GM19351 (cell line): ENCODE data around the gene BCL2.
"Not testable (repeated sequence)": the region's sequence is repeated elsewhere in the genome, so short reads cannot be mapped to it uniquely, and the experiment has no call there.

ENCODE experiments used
- ATAC-seq: cut with Tn5 transposase; IDR thresholded peaks from one replicate; pipeline ENCODE4 v1.9.1; 2021; ENCODE audit warnings: mild to moderate bottlenecking, moderate library complexity; ENCODE audit not compliant: unreplicated experiment

BCL2 gene

GRCh38 chr18:63236921-63237846, 82.4 kb downstream of the BCL2 start:
- ATAC-seq = no peak

- no peak for ATAC-seq
Measured at GRCh38 chr18:63236406-63236805, 83.2 kb downstream of the BCL2 start.

GRCh38 chr18:63235920-63236319, 83.6 kb downstream of the BCL2 start:
- not testable (repeated sequence) for ATAC-seq

- ATAC-seq = no peak
Measured at GRCh38 chr18:63234841-63235240, 84.7 kb downstream of the BCL2 start.

GRCh38 chr18:63234432-63234831, 85.1 kb downstream of the BCL2 start:
- ATAC-seq = no peak

- ATAC-seq = no peak
Measured at GRCh38 chr18:63233334-63233733, 86.2 kb downstream of the BCL2 start.

GRCh38 chr18:63232826-63233225, 86.7 kb downstream of the BCL2 start:
- no peak for ATAC-seq

- no peak for ATAC-seq
Measured at GRCh38 chr18:63229971-63230370, 89.6 kb downstream of the BCL2 start.

- no peak for ATAC-seq
Measured at GRCh38 chr18:63225434-63225833, 94.1 kb downstream of the BCL2 start.

- peak; percentile 56 for ATAC-seq
Measured at GRCh38 chr18:63224630-63225029, 94.9 kb downstream of the BCL2 start.

GRCh38 chr18:63223837-63224236, 95.7 kb downstream of the BCL2 start:
- no peak for ATAC-seq

GRCh38 chr18:63220903-63221302, 98.7 kb downstream of the BCL2 start:
- ATAC-seq = no peak

GRCh38 chr18:63218472-63218871, 101.1 kb downstream of the BCL2 start:
- no peak for ATAC-seq

GRCh38 chr18:63216516-63217311, 102.9 kb downstream of the BCL2 start:
- peak; percentile 60 for ATAC-seq

- ATAC-seq = no peak
Measured at GRCh38 chr18:63213936-63214671, 105.5 kb downstream of the BCL2 start.

GRCh38 chr18:63213331-63213900, 106.2 kb downstream of the BCL2 start:
- ATAC-seq = no peak

GRCh38 chr18:63210521-63210920, 109.0 kb downstream of the BCL2 start:
- no peak for ATAC-seq

- ATAC-seq = no peak
Measured at GRCh38 chr18:63208676-63209075, 110.9 kb downstream of the BCL2 start.

- no peak for ATAC-seq
Measured at GRCh38 chr18:63207835-63208234, 111.7 kb downstream of the BCL2 start.

- ATAC-seq = peak; percentile 41
Measured at GRCh38 chr18:63207143-63207790, 112.3 kb downstream of the BCL2 start.
